HepG2 (cell line): ENCODE measurements around the gene CERS6. TPM values are rescaled to one million over a fixed set of nuclear protein-coding genes. Genes with fewer than 3 reads are reported as not detected.

Experiments used
- ATF5 ChIP-seq: sonication (generic); formaldehyde crosslinking; IDR thresholded peaks from 2 replicates; pipeline ENCODE4 v1.4.0; 2020; ENCODE audit warnings: mild to moderate bottlenecking, low read depth, missing genetic modification reagents
- CAMTA2 ChIP-seq: sonication (generic); formaldehyde crosslinking; IDR thresholded peaks from 2 replicates; pipeline ENCODE4 v1.4.0; 2020; ENCODE audit warnings: mild to moderate bottlenecking, missing genetic modification reagents, borderline replicate concordance
- CEBPG ChIP-seq: IDR thresholded peaks from 2 replicates; pipeline ENCODE4 v1.6.1; 2016
- HMG20A ChIP-seq: IDR thresholded peaks from 2 replicates; pipeline ENCODE4 v1.6.1; 2016; ENCODE audit warnings: borderline replicate concordance
- JUND ChIP-seq: sonication (generic); formaldehyde crosslinking; IDR thresholded peaks from 2 replicates; pipeline ENCODE4 v1.8.0; 2022; ENCODE audit warnings: mild to moderate bottlenecking, missing genetic modification reagents
- KLF15 ChIP-seq: sonication (generic); formaldehyde crosslinking; IDR thresholded peaks from 2 replicates; pipeline ENCODE4 v1.8.1; 2023; ENCODE audit warnings: borderline replicate concordance, mild to moderate bottlenecking, inconsistent platforms, missing genetic modification reagents, mixed read lengths
- THRA ChIP-seq: sonication (generic); formaldehyde crosslinking; IDR thresholded peaks from 2 replicates; pipeline ENCODE4 v1.4.0; 2020; ENCODE audit warnings: missing genetic modification reagents, borderline replicate concordance
- ZBTB1 ChIP-seq: sonication (generic); formaldehyde crosslinking; IDR thresholded peaks from 2 replicates; pipeline ENCODE4 v1.4.0; 2020; ENCODE audit warnings: missing genetic modification reagents, borderline replicate concordance
- ZFX ChIP-seq: sonication (generic); formaldehyde crosslinking; IDR thresholded peaks from 2 replicates; pipeline ENCODE4 v1.4.0; 2020; ENCODE audit warnings: mild to moderate bottlenecking, low read depth, missing genetic modification reagents, moderate library complexity
- ZNF260 ChIP-seq: sonication (generic); formaldehyde crosslinking; IDR thresholded peaks from 2 replicates; pipeline ENCODE4 v1.4.0; 2020; ENCODE audit warnings: missing genetic modification reagents, low read depth, mild to moderate bottlenecking, borderline replicate concordance
- ZNF281 ChIP-seq: sonication (generic); formaldehyde crosslinking; IDR thresholded peaks from 2 replicates; pipeline ENCODE4 v1.4.0; 2020; ENCODE audit warnings: missing genetic modification reagents, borderline replicate concordance
- ZNF749 ChIP-seq: sonication (generic); formaldehyde crosslinking; IDR thresholded peaks from 2 replicates; pipeline ENCODE4 v1.8.0; 2022; ENCODE audit warnings: mild to moderate bottlenecking, missing genetic modification reagents, moderate library complexity, borderline replicate concordance
- ZSCAN22 ChIP-seq: sonication (generic); formaldehyde crosslinking; IDR thresholded peaks from 2 replicates; pipeline ENCODE4 v1.4.0; 2020; ENCODE audit warnings: mild to moderate bottlenecking, missing genetic modification reagents
- polyA plus RNA-seq, 8 experiments: library from polyadenylated mRNA; depleted of rRNA in 3 of 8; stranded (reverse) in 7 of 8; unstranded in 1 of 8; fragments of >200 nt; fragmentation: Illumina TruSeq in 4 of 8; extraction: Trizol in 4 of 8; gene quantifications; 2 replicates each; pipeline versions ENCODE4 v1.2.1 to v1.2.3, GENCODE V29; 2011 to 2016; ENCODE audit warnings: low read depth in 4 of 8, missing spikeins in 1 of 8, mixed read lengths in 1 of 8; ENCODE audit not compliant: insufficient read depth in 1 of 8
- total RNA-seq, 5 experiments: library from RNA; depleted of rRNA; stranded (reverse); fragments of >200 nt; fragmentation: Illumina TruSeq; extraction: Trizol; gene quantifications; 2 replicates each; pipeline ENCODE4 v1.2.3, GENCODE V29; 2016; ENCODE audit warnings: low read depth in 1 of 5
- TF ChIP-seq, protein P1 (sequence below): sonication (generic); formaldehyde crosslinking; IDR thresholded peaks from 2 replicates; pipeline ENCODE4 v1.4.0; 2020; ENCODE audit warnings: missing genetic modification reagents, borderline replicate concordance
- TF ChIP-seq, protein P2 (sequence below): sonication (generic); formaldehyde crosslinking; IDR thresholded peaks from 2 replicates; pipeline ENCODE4 v1.4.0; 2020; ENCODE audit warnings: missing genetic modification reagents; ENCODE audit errors: not compliant biosample characterization
- TF ChIP-seq, protein P3 (sequence below): sonication (generic); formaldehyde crosslinking; IDR thresholded peaks from 2 replicates; pipeline ENCODE4 v1.8.0; 2022; ENCODE audit warnings: mild to moderate bottlenecking, missing genetic modification reagents
- TF ChIP-seq, protein P4 (sequence below): IDR thresholded peaks from 2 replicates; pipeline ENCODE4 v1.6.1; 2016

Gene CERS6
- total and polyA plus RNA-seq, 2 of the 13 experiments (the other 11 are each of a cell fraction or from before 2014, with no cell fraction given): 10.1 to 20.3 TPM

- TF ChIP-seq, protein P1, sequence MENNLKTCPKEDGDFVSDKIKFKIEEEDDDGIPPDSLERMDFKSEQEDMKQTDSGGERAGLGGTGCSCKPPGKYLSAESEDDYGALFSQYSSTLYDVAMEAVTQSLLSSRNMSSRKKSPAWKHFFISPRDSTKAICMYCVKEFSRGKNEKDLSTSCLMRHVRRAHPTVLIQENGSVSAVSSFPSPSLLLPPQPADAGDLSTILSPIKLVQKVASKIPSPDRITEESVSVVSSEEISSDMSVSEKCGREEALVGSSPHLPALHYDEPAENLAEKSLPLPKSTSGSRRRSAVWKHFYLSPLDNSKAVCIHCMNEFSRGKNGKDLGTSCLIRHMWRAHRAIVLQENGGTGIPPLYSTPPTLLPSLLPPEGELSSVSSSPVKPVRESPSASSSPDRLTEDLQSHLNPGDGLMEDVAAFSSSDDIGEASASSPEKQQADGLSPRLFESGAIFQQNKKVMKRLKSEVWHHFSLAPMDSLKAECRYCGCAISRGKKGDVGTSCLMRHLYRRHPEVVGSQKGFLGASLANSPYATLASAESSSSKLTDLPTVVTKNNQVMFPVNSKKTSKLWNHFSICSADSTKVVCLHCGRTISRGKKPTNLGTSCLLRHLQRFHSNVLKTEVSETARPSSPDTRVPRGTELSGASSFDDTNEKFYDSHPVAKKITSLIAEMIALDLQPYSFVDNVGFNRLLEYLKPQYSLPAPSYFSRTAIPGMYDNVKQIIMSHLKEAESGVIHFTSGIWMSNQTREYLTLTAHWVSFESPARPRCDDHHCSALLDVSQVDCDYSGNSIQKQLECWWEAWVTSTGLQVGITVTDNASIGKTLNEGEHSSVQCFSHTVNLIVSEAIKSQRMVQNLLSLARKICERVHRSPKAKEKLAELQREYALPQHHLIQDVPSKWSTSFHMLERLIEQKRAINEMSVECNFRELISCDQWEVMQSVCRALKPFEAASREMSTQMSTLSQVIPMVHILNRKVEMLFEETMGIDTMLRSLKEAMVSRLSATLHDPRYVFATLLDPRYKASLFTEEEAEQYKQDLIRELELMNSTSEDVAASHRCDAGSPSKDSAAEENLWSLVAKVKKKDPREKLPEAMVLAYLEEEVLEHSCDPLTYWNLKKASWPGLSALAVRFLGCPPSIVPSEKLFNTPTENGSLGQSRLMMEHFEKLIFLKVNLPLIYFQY (CRISPR knock-in tag): no peak
- TF ChIP-seq ZNF260 (CRISPR knock-in tag): no peak
- no peak for TF ChIP-seq ZSCAN22 (CRISPR knock-in tag)
- TF ChIP-seq JUND (CRISPR knock-in tag): no peak
- TF ChIP-seq HMG20A (CRISPR knock-in tag): no peak
- TF ChIP-seq ATF5: no peak
- no peak for TF ChIP-seq THRA (CRISPR knock-in tag)
- no peak for TF ChIP-seq ZFX (CRISPR knock-in tag)
- no peak for TF ChIP-seq ZNF281 (CRISPR knock-in tag)
- TF ChIP-seq CEBPG (CRISPR knock-in tag): peak; percentile 38; the same call in 1 of the 2 replicates
- TF ChIP-seq KLF15 (CRISPR knock-in tag): no peak
- TF ChIP-seq CAMTA2 (CRISPR knock-in tag): no peak
- TF ChIP-seq, protein P2, sequence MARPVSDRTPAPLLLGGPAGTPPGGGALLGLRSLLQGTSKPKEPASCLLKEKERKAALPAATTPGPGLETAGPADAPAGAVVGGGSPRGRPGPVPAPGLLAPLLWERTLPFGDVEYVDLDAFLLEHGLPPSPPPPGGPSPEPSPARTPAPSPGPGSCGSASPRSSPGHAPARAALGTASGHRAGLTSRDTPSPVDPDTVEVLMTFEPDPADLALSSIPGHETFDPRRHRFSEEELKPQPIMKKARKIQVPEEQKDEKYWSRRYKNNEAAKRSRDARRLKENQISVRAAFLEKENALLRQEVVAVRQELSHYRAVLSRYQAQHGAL (CRISPR knock-in tag): no peak
- TF ChIP-seq, protein P3, sequence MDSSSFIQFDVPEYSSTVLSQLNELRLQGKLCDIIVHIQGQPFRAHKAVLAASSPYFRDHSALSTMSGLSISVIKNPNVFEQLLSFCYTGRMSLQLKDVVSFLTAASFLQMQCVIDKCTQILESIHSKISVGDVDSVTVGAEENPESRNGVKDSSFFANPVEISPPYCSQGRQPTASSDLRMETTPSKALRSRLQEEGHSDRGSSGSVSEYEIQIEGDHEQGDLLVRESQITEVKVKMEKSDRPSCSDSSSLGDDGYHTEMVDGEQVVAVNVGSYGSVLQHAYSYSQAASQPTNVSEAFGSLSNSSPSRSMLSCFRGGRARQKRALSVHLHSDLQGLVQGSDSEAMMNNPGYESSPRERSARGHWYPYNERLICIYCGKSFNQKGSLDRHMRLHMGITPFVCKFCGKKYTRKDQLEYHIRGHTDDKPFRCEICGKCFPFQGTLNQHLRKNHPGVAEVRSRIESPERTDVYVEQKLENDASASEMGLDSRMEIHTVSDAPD (CRISPR knock-in tag): no peak
- TF ChIP-seq ZNF749: no peak
- TF ChIP-seq ZBTB1: no peak
- TF ChIP-seq, protein P4, sequence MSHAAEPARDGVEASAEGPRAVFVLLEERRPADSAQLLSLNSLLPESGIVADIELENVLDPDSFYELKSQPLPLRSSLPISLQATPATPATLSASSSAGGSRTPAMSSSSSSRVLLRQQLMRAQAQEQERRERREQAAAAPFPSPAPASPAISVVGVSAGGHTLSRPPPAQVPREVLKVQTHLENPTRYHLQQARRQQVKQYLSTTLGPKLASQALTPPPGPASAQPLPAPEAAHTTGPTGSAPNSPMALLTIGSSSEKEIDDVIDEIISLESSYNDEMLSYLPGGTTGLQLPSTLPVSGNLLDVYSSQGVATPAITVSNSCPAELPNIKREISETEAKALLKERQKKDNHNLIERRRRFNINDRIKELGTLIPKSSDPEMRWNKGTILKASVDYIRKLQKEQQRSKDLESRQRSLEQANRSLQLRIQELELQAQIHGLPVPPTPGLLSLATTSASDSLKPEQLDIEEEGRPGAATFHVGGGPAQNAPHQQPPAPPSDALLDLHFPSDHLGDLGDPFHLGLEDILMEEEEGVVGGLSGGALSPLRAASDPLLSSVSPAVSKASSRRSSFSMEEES (CRISPR knock-in tag): no peak
Observed at GRCh38 chr2:168780669-168781071, 324.6 kb downstream of the CERS6 start (continued).
